GM12892 (cell line): ENCODE measurements around the gene SRPK3.

Source experiments
- POLR2A ChIP-seq: IDR thresholded peaks from 2 replicates; pipeline ENCODE4 v1.6.1; 2011; ENCODE audit warnings: low read depth, low read length, control low read depth
- POLR2AphosphoS5 ChIP-seq: IDR thresholded peaks from 2 replicates; pipeline ENCODE4 v1.6.1; 2011; ENCODE audit warnings: low read depth, low read length, control low read depth
- TAF1 ChIP-seq: IDR thresholded peaks from 2 replicates; pipeline ENCODE4 v1.6.1; 2011; ENCODE audit warnings: low read depth, mild to moderate bottlenecking, control low read depth, low read length, borderline replicate concordance

- TF ChIP-seq POLR2A (no peak), POLR2AphosphoS5 (no peak), TAF1 (no peak)
Measured at GRCh38 chrX:153802513-153803045, 21.7 kb downstream of the SRPK3 start.
